ENCODE data around the gene PTDSS2.
"Not testable (repeated sequence)": the region's sequence is repeated elsewhere in the genome, so short reads cannot be mapped to it uniquely, and the experiment has no call there.

Gene PTDSS2

GRCh38 chr11:449889-450808, at the start of gene PTDSS2:
Gene PTDSS2 (plus strand): TSS chr11:450279. CDS start chr11:450456, 177 bp downstream.
- TF ChIP-seq CTCF (IDR thresholded peaks at IDR 0.05; ENCODE audit: extremely low read depth, missing control alignments) = no peak
- peak; percentile 98 for DNase-seq (ENCODE audit: low spot score)

- not testable (repeated sequence) for DNase-seq (ENCODE audit: low spot score)
Measured at GRCh38 chr11:401196-401595, 48.9 kb upstream of the PTDSS2 start.

GRCh38 chr11:403021-403760, 46.9 kb upstream of the PTDSS2 start:
- no peak for DNase-seq (ENCODE audit: low spot score)
- no peak for TF ChIP-seq CTCF (IDR thresholded peaks at IDR 0.05; ENCODE audit: extremely low read depth, missing control alignments)

GRCh38 chr11:403761-404431, 46.2 kb upstream of the PTDSS2 start:
- no peak for TF ChIP-seq CTCF (IDR thresholded peaks at IDR 0.05; ENCODE audit: extremely low read depth, missing control alignments)

GRCh38 chr11:404551-405264, 45.4 kb upstream of the PTDSS2 start:
- DNase-seq (ENCODE audit: low spot score) = no peak
- TF ChIP-seq CTCF (IDR thresholded peaks at IDR 0.05; ENCODE audit: extremely low read depth, missing control alignments) = no peak

More at GRCh38 chr11:403761-404431, 46.2 kb upstream of the PTDSS2 start:
- no peak for DNase-seq (ENCODE audit: low spot score)

GRCh38 chr11:405323-405953, 44.6 kb upstream of the PTDSS2 start:
- no peak for TF ChIP-seq CTCF (IDR thresholded peaks at IDR 0.05; ENCODE audit: extremely low read depth, missing control alignments)
- DNase-seq (ENCODE audit: low spot score) = no peak
